Measurements from ENCODE around the gene TMEM263. TPM values are rescaled to one million over a fixed set of nuclear protein-coding genes. Genes with fewer than 3 reads are reported as not detected.

Gene TMEM263
- polyA plus RNA-seq, 1 donor from 2014 or later: 27.1 TPM

DNA sequence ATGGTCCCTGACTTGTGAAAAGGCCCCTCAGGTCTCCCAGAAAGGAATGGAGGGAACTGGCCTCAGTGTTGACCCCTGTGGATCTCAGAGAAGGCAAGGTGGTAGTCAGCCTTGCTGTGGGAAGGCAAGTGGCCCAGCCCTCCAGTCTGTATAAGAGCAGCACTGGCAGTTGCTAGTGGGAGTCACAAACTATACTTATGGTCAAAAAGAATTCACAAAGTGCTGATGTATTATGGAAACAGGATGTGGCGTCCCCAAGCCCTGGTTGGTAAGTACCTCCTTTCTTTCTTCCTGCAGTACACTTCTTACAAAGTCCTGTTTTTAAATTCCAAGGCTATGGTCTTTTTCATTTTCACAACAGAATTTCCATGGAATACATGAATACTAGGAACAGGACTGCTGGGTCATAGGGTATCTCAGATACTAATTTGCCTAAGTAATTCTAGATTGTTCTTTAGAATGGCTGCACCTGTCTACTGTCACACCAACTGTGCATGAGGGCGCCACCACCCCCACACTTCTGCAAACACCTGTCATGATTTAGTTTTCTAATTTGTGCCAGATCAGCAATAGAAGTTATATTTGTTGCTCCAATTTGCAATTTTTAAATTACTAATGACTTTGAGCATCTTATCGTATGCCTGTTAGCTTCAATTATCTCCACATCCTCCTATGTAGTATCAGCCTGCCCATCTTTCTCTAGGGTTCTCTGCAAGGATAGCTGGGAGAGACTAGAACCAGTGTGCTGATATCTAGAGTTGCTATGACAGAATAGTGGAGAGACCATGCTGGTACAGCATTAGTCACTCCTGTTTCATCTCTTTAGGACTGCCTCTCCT is 40.7 kb upstream of the TMEM263 start:
- Histone ChIP-seq H3K36me3 (ENCODE audit: insufficient read depth, low read length) (no peaks in the 10 kb centered on the region), H3K9ac (ENCODE audit: low read length) (no peak overlapping the region), H4K20me1 (ENCODE audit: insufficient read depth) (no peaks in the 10 kb centered on the region), H3K27me3 (ENCODE audit: insufficient read depth, low read depth, low read length) (no peaks in the 10 kb centered on the region), H3K4me3 (ENCODE audit: low read length) (no peak overlapping the region), H2AFZ (ENCODE audit: low read depth, low read length) (no peak overlapping the region), H3K9me3 (ENCODE audit: low read length) (no peaks in the 10 kb centered on the region), H3K9me2 (ENCODE audit: insufficient read depth, low read length) (no peaks in the 10 kb centered on the region), H3F3A (ENCODE audit: insufficient read depth, low read length, poor library complexity, severe bottlenecking) (no peaks in the 10 kb centered on the region), H3K4me2 (ENCODE audit: low read length) (no peak overlapping the region), H3K79me2 (replicated peaks; ENCODE audit: insufficient read depth, low read length) (no peaks in the 10 kb centered on the region), H3K27ac (ENCODE audit: low read length) (no peak overlapping the region)
- TF ChIP-seq MXI1 (conservative IDR thresholded peaks at IDR 0.05; ENCODE audit: poor library complexity, severe bottlenecking) (no peak), RAD21 (conservative IDR thresholded peaks at IDR 0.05) (no peak), EP300 (conservative IDR thresholded peaks at IDR 0.05; ENCODE audit: poor library complexity, severe bottlenecking) (no peak), TAF1 (IDR thresholded peaks at IDR 0.05; ENCODE audit: low read depth) (no peak), EZH2 (IDR thresholded peaks at IDR 0.05; ENCODE audit: borderline replicate concordance, insufficient read depth, low read length, poor library complexity, severe bottlenecking) (no peak), POLR2AphosphoS5 (IDR thresholded peaks at IDR 0.05) (no peak), SMC3 (conservative IDR thresholded peaks at IDR 0.05; ENCODE audit: poor library complexity) (no peak)
- TF ChIP-seq, protein P1, sequence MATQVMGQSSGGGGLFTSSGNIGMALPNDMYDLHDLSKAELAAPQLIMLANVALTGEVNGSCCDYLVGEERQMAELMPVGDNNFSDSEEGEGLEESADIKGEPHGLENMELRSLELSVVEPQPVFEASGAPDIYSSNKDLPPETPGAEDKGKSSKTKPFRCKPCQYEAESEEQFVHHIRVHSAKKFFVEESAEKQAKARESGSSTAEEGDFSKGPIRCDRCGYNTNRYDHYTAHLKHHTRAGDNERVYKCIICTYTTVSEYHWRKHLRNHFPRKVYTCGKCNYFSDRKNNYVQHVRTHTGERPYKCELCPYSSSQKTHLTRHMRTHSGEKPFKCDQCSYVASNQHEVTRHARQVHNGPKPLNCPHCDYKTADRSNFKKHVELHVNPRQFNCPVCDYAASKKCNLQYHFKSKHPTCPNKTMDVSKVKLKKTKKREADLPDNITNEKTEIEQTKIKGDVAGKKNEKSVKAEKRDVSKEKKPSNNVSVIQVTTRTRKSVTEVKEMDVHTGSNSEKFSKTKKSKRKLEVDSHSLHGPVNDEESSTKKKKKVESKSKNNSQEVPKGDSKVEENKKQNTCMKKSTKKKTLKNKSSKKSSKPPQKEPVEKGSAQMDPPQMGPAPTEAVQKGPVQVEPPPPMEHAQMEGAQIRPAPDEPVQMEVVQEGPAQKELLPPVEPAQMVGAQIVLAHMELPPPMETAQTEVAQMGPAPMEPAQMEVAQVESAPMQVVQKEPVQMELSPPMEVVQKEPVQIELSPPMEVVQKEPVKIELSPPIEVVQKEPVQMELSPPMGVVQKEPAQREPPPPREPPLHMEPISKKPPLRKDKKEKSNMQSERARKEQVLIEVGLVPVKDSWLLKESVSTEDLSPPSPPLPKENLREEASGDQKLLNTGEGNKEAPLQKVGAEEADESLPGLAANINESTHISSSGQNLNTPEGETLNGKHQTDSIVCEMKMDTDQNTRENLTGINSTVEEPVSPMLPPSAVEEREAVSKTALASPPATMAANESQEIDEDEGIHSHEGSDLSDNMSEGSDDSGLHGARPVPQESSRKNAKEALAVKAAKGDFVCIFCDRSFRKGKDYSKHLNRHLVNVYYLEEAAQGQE (IDR thresholded peaks at IDR 0.05; ENCODE audit: borderline replicate concordance): no peak
- TF ChIP-seq, protein P2, sequence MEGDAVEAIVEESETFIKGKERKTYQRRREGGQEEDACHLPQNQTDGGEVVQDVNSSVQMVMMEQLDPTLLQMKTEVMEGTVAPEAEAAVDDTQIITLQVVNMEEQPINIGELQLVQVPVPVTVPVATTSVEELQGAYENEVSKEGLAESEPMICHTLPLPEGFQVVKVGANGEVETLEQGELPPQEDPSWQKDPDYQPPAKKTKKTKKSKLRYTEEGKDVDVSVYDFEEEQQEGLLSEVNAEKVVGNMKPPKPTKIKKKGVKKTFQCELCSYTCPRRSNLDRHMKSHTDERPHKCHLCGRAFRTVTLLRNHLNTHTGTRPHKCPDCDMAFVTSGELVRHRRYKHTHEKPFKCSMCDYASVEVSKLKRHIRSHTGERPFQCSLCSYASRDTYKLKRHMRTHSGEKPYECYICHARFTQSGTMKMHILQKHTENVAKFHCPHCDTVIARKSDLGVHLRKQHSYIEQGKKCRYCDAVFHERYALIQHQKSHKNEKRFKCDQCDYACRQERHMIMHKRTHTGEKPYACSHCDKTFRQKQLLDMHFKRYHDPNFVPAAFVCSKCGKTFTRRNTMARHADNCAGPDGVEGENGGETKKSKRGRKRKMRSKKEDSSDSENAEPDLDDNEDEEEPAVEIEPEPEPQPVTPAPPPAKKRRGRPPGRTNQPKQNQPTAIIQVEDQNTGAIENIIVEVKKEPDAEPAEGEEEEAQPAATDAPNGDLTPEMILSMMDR (IDR thresholded peaks at IDR 0.05; ENCODE audit: poor library complexity, severe bottlenecking): no peak

DNA sequence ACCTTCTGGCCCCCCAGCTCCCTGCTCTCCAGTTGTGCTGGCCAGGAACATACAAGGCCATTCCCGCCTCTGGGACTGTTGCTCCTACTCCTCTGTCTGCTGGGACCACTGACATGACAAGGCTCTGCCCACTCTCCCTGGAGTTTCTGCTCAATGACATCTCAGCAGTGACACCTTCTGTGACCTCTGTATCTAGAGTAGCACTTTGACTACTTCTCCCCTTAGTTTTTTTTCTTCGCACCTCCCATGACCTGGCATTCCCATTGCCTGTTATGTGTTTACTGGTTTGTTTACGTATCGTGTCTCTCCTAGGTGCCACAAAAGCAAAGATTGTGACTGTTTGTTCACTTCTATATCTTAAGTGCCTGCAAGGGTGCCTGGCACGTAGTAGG is 40.1 kb upstream of the TMEM263 start:
- Histone ChIP-seq H3K4me3 (ENCODE audit: low read length) (no peak overlapping the region), H3K9me2 (ENCODE audit: insufficient read depth, low read length) (no peaks in the 10 kb centered on the region), H3F3A (ENCODE audit: insufficient read depth, low read length, poor library complexity, severe bottlenecking) (no peaks in the 10 kb centered on the region), H3K79me2 (replicated peaks; ENCODE audit: insufficient read depth, low read length) (no peaks in the 10 kb centered on the region), H4K20me1 (ENCODE audit: insufficient read depth) (no peaks in the 10 kb centered on the region), H3K27me3 (ENCODE audit: insufficient read depth, low read depth, low read length) (no peaks in the 10 kb centered on the region), H3K36me3 (ENCODE audit: insufficient read depth, low read length) (no peaks in the 10 kb centered on the region), H2AFZ (ENCODE audit: low read depth, low read length) (no peak overlapping the region), H3K4me2 (ENCODE audit: low read length) (no peak overlapping the region), H3K27ac (ENCODE audit: low read length) (no peak overlapping the region), H3K9me3 (ENCODE audit: low read length) (no peaks in the 10 kb centered on the region), H3K9ac (ENCODE audit: low read length) (no peak overlapping the region)
- no peak for TF ChIP-seq SMC3 (conservative IDR thresholded peaks at IDR 0.05; ENCODE audit: poor library complexity)
